GM12878 (cell line): Measurements from ENCODE around the gene TCF7. TPM values are rescaled to one million over a fixed set of nuclear protein-coding genes. Genes with fewer than 3 reads are reported as not detected.
A peak's percentile ranks its signal among the peaks of the same experiment; 100 is the strongest.

ENCODE experiments used
- BCL11A ChIP-seq: IDR thresholded peaks from 2 replicates; pipeline ENCODE4 v1.6.1; 2011; ENCODE audit warnings: low read depth, low read length
- CBFB ChIP-seq: IDR thresholded peaks from 2 replicates; pipeline ENCODE4 v1.6.1; 2016; ENCODE audit warnings: antibody characterized with exemption, low read depth
- CREB1 ChIP-seq: IDR thresholded peaks from 2 replicates; pipeline ENCODE4 v1.6.1; 2012; ENCODE audit warnings: low read depth, mild to moderate bottlenecking, inconsistent platforms
- ESRRA ChIP-seq: IDR thresholded peaks from 2 replicates; pipeline ENCODE4 v1.6.1; 2012; ENCODE audit warnings: mild to moderate bottlenecking, low read length, improper control_type of control experiment
- GATAD2B ChIP-seq: fragments of 450-650 bp; conservative IDR thresholded peaks from 2 replicates; pipeline ENCODE4 v1.6.1; 2017; ENCODE audit warnings: low read depth, mild to moderate bottlenecking, moderate library complexity
- HDGF ChIP-seq: fragments of 450-650 bp; IDR thresholded peaks from 2 replicates; pipeline ENCODE4 v1.6.1; 2016; ENCODE audit warnings: antibody characterized with exemption
- JUNB ChIP-seq: IDR thresholded peaks from 2 replicates; pipeline ENCODE4 v1.6.1; 2016; ENCODE audit warnings: antibody characterized with exemption, mild to moderate bottlenecking
- MXI1 ChIP-seq: fragments of 150-350 bp; IDR thresholded peaks from 2 replicates; pipeline ENCODE4 v1.6.1; 2011; ENCODE audit warnings: low read depth, mild to moderate bottlenecking, inconsistent platforms, low read length, improper control_type of control experiment
- NFYA ChIP-seq: IDR thresholded peaks from 2 replicates; pipeline ENCODE4 v1.6.1; 2011; ENCODE audit warnings: low read depth, mild to moderate bottlenecking, low read length, improper control_type of control experiment, borderline replicate concordance
- NRF1 ChIP-seq: conservative IDR thresholded peaks from 2 replicates; pipeline ENCODE4 v1.6.1; 2011; ENCODE audit warnings: mild to moderate bottlenecking, low read depth, low read length, improper control_type of control experiment
- PAX8 ChIP-seq: fragments of 450-650 bp; IDR thresholded peaks from 2 replicates; pipeline ENCODE4 v1.6.1; 2017; ENCODE audit warnings: mild to moderate bottlenecking, moderate library complexity
- PML ChIP-seq: IDR thresholded peaks from 2 replicates; pipeline ENCODE4 v1.6.1; 2012; ENCODE audit warnings: low read length, inconsistent platforms
- RBBP5 ChIP-seq: fragments of 200-600 bp; sonication (generic); conservative IDR thresholded peaks from 2 replicates; pipeline ENCODE4 v1.6.1; 2016
- RELA ChIP-seq: fragments of 450-650 bp; IDR thresholded peaks from 2 replicates; pipeline ENCODE4 v1.8.0; 2014; ENCODE audit warnings: borderline replicate concordance; ENCODE audit not compliant: partially characterized antibody
- SMAD5 ChIP-seq: IDR thresholded peaks from 2 replicates; pipeline ENCODE4 v1.6.1; 2016; ENCODE audit warnings: antibody characterized with exemption, low read depth
- SRF ChIP-seq, 2 experiments: IDR thresholded peaks; 2 replicates each; pipeline ENCODE4 v1.6.1; 2011; ENCODE audit warnings: low read depth in 2 of 2, low read length in 2 of 2, mild to moderate bottlenecking in 1 of 2, moderate library complexity in 1 of 2
- TCF12 ChIP-seq: IDR thresholded peaks from 2 replicates; pipeline ENCODE4 v1.6.1; 2011; ENCODE audit warnings: low read depth, mild to moderate bottlenecking, low read length
- YBX1 ChIP-seq: fragments of 450-650 bp; IDR thresholded peaks from 2 replicates; pipeline ENCODE4 v1.6.1; 2016; ENCODE audit warnings: antibody characterized with exemption
- YY1 ChIP-seq: IDR thresholded peaks from 2 replicates; pipeline ENCODE4 v1.6.1; 2011; ENCODE audit warnings: low read depth, mild to moderate bottlenecking, low read length
- ZNF622 ChIP-seq: fragments of 450-650 bp; IDR thresholded peaks from 2 replicates; pipeline ENCODE4 v1.6.1; 2017; ENCODE audit warnings: mild to moderate bottlenecking, inconsistent platforms
- polyA plus RNA-seq, 11 experiments: library from polyadenylated mRNA; depleted of rRNA in 4 of 11; unstranded in 6 of 11; stranded (reverse) in 5 of 11; fragments of >200 nt; fragmentation: Nextera tagmentation in 4 of 11; fragmentation: Illumina TruSeq in 1 of 11; extraction: Ambion mirVana in 4 of 11; extraction: Trizol in 1 of 11; gene quantifications; 1 replicate in 1 of 11; 2 replicates in 10 of 11; pipeline versions ENCODE4 v1.2.1 to v1.2.3, GENCODE V29; 2011 to 2016; ENCODE audit warnings: inconsistent platforms in 2 of 11, missing spikeins in 2 of 11, low read depth in 1 of 11
- total RNA-seq, 4 experiments: library from RNA; depleted of rRNA in 3 of 4; stranded (reverse); fragments of >200 nt in 3 of 4; fragmentation: Illumina TruSeq in 1 of 4; extraction: Trizol in 1 of 4; gene quantifications; 2 replicates each; pipeline versions ENCODE4 v1.2.1 to v1.2.3, GENCODE V29; 2013 to 2021
- TF ChIP-seq, protein P1 (sequence below): fragments of 150-350 bp; IDR thresholded peaks from 2 replicates; pipeline ENCODE4 v1.6.1; 2014; ENCODE audit warnings: mild to moderate bottlenecking, low read depth, low read length
- TF ChIP-seq, protein P2 (sequence below): fragments of 450-650 bp; IDR thresholded peaks from 2 replicates; pipeline ENCODE4 v1.6.1; 2017; ENCODE audit warnings: mild to moderate bottlenecking, moderate library complexity
- TF ChIP-seq, protein P3 (sequence below): fragments of 450-650 bp; IDR thresholded peaks from 2 replicates; pipeline ENCODE4 v1.6.1; 2018; ENCODE audit warnings: borderline replicate concordance, mild to moderate bottlenecking; ENCODE audit not compliant: partially characterized antibody

The TCF7 gene
- total and polyA plus RNA-seq, 10 of the 15 experiments (the other 5 are each of a cell fraction or from before 2014, with no cell fraction given) = 10.0 to 60.2 (median 23.6) TPM

DNA sequence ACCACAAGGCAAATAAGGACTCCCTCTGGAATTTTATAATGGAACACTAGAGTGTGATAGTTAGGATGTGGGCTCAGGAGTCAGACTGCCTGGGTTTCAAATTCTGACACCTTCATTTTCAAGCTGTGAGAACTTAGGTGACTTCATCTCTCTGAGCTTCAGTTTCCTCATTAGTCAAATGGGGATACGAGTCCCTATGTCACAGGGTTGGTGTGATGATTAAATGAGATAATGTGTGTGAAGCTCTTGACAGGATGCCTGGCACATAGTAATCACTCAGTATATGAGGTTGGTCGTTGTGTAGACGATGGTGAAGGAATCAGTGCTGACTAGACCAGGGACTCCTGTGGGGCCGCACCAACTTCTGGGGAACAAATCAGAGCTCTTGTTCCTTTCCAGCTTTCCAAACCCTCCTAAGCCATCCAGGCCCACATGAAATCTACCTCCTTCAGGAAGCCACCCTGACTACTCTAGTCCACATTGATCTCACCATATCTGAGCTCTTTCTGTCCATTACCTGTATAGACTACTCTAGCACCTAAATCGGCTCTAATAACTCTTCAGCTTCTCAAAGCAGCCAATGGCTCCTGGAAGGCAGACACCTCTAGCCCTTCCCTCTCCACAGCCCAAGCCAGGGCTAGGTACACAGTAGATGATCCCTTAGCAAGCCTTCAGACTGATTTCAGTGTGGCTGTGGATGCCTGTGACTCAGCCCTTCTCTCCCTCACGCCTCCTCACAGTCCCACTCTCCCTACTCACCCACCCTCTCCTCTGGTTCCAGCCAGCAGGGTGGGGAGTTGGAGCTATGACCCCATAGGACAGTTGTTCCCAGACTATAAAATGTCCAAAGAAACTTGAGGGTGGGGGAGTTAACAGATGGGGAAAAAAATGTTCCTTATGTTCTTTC, 2.5 kb upstream of the TCF7 start (continued):
- TF ChIP-seq SRF (IDR thresholded peaks at IDR 0.05; ENCODE audit: low read depth in 2 of 2, low read length in 2 of 2) = no peak
- TF ChIP-seq RBBP5 = no peak
- no peak for TF ChIP-seq ESRRA
- TF ChIP-seq, protein P1, sequence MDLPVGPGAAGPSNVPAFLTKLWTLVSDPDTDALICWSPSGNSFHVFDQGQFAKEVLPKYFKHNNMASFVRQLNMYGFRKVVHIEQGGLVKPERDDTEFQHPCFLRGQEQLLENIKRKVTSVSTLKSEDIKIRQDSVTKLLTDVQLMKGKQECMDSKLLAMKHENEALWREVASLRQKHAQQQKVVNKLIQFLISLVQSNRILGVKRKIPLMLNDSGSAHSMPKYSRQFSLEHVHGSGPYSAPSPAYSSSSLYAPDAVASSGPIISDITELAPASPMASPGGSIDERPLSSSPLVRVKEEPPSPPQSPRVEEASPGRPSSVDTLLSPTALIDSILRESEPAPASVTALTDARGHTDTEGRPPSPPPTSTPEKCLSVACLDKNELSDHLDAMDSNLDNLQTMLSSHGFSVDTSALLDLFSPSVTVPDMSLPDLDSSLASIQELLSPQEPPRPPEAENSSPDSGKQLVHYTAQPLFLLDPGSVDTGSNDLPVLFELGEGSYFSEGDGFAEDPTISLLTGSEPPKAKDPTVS = no peak
- TF ChIP-seq MXI1 = no peak
- peak; percentile 85 for TF ChIP-seq JUNB
- no peak for TF ChIP-seq RELA
- TF ChIP-seq SMAD5 = no peak; the same call in 1 of the 2 replicates
- TF ChIP-seq YBX1 = no peak
- no peak for TF ChIP-seq TCF12
- TF ChIP-seq PML = no peak
- TF ChIP-seq CREB1 = peak; percentile 95
- TF ChIP-seq ZNF622 = no peak
- no peak for TF ChIP-seq NFYA
- TF ChIP-seq PAX8 = no peak
- TF ChIP-seq GATAD2B = peak; percentile 36; the same call in 1 of the 2 replicates
- 0 out of 2 replicates have a peak, but pooled peaks have one; percentile 18 for TF ChIP-seq BCL11A
- TF ChIP-seq, protein P2, sequence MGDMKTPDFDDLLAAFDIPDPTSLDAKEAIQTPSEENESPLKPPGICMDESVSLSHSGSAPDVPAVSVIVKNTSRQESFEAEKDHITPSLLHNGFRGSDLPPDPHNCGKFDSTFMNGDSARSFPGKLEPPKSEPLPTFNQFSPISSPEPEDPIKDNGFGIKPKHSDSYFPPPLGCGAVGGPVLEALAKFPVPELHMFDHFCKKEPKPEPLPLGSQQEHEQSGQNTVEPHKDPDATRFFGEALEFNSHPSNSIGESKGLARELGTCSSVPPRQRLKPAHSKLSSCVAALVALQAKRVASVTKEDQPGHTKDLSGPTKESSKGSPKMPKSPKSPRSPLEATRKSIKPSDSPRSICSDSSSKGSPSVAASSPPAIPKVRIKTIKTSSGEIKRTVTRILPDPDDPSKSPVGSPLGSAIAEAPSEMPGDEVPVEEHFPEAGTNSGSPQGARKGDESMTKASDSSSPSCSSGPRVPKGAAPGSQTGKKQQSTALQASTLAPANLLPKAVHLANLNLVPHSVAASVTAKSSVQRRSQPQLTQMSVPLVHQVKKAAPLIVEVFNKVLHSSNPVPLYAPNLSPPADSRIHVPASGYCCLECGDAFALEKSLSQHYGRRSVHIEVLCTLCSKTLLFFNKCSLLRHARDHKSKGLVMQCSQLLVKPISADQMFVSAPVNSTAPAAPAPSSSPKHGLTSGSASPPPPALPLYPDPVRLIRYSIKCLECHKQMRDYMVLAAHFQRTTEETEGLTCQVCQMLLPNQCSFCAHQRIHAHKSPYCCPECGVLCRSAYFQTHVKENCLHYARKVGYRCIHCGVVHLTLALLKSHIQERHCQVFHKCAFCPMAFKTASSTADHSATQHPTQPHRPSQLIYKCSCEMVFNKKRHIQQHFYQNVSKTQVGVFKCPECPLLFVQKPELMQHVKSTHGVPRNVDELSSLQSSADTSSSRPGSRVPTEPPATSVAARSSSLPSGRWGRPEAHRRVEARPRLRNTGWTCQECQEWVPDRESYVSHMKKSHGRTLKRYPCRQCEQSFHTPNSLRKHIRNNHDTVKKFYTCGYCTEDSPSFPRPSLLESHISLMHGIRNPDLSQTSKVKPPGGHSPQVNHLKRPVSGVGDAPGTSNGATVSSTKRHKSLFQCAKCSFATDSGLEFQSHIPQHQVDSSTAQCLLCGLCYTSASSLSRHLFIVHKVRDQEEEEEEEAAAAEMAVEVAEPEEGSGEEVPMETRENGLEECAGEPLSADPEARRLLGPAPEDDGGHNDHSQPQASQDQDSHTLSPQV = no peak
- TF ChIP-seq NRF1 = no peak
- TF ChIP-seq YY1 = no peak
- 0 out of 2 replicates have a peak, but pooled peaks have one; percentile 47 for TF ChIP-seq HDGF
- no peak for TF ChIP-seq CBFB
- TF ChIP-seq, protein P3, sequence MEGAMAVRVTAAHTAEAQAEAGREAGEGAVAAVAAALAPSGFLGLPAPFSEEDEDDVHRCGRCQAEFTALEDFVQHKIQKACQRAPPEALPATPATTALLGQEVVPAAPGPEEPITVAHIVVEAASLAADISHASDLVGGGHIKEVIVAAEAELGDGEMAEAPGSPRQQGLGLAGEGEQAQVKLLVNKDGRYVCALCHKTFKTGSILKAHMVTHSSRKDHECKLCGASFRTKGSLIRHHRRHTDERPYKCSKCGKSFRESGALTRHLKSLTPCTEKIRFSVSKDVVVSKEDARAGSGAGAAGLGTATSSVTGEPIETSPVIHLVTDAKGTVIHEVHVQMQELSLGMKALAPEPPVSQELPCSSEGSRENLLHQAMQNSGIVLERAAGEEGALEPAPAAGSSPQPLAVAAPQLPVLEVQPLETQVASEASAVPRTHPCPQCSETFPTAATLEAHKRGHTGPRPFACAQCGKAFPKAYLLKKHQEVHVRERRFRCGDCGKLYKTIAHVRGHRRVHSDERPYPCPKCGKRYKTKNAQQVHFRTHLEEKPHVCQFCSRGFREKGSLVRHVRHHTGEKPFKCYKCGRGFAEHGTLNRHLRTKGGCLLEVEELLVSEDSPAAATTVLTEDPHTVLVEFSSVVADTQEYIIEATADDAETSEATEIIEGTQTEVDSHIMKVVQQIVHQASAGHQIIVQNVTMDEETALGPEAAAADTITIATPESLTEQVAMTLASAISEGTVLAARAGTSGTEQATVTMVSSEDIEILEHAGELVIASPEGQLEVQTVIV = no peak
